Gastrocnemius medialis (tissue), 4 donors: ENCODE measurements around the gene OPN1SW.

ENCODE experiments used
- CTCF ChIP-seq, 5 experiments: fragments of 450-650 bp in 3 of 5; fragments of 200-600 bp in 2 of 5; sonication (generic) in 2 of 5; IDR thresholded peaks in 4 of 5; conservative IDR thresholded peaks in 1 of 5; 1 replicate in 4 of 5; 2 replicates in 1 of 5; pipeline ENCODE4 v1.5.1; 2016 to 2019; ENCODE audit warnings: antibody characterized with exemption in 5 of 5, mild to moderate bottlenecking in 3 of 5, moderate library complexity in 3 of 5
- POLR2A ChIP-seq, 2 donors: fragments of 450-650 bp; IDR thresholded peaks; one replicate each; pipeline ENCODE4 v1.6.1; 2017; ENCODE audit warnings: antibody characterized with exemption in 2 of 2, mild to moderate bottlenecking in 2 of 2, moderate library complexity in 2 of 2

DNA sequence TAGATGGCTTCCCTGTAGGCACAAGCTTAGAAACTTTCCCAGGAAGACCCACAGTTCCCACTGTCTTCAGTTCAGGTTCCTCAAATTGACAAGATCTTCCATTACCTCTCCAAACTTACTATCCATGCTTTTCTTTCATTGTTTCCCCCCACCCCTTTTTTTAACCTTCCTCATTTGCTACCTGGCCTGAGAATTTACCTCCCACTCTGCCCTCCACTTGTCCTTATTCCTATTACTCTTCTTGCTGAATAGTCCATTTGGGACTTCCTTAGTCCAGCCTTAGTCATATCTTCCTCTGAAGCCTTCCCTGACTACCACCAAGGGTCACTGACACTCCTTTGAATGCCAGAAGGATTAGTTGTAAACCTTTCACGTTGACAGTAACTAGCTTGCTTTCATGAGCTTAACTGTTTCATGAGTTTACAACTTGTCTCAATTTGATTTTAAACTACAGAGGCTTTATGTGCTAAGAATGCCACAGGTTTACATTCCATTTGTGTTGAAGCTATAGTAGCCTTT, 37.7 kb downstream of the OPN1SW start:
- no peak for TF ChIP-seq CTCF (IDR thresholded peaks at IDR 0.05 in 4 of 5, conservative IDR thresholded peaks at IDR 0.05 in 1 of 5)
- TF ChIP-seq POLR2A (IDR thresholded peaks at IDR 0.05): no peak
